M059J (cell line): ENCODE measurements around the gene ESM1. TPM values are rescaled to one million over a fixed set of nuclear protein-coding genes. Genes with fewer than 3 reads are reported as not detected.
"Not testable (repeated sequence)": the region's sequence is repeated elsewhere in the genome, so short reads cannot be mapped to it uniquely, and the experiment has no call there.

Experiments
- DNase-seq: peaks from one replicate; pipeline ENCODE4 v3.0.0-alpha.2; 2012; ENCODE audit warnings: low read depth
- total RNA-seq: library from RNA; depleted of rRNA; stranded (reverse); fragments of >200 nt; shearing (Covaris generic); gene quantifications from 2 replicates; pipeline ENCODE4 v1.2.3, GENCODE V29; 2014; rRNA removed

Gene ESM1
- total RNA-seq, result 0.37 and 1.1 TPM in 2 replicates

- DNase-seq, result peak; percentile 91
These were observed at the start of gene ESM1 for GRCh38 chr5:54985301-54986268. ESM1 (minus strand) TSS chr5:54985593; CDS start chr5:54985517, 76 bp downstream.

GRCh38 chr5:55033568-55033967, 48.2 kb upstream of the ESM1 start:
- peak; percentile 73 for DNase-seq

- DNase-seq, result no peak
These were observed 46.1 kb upstream of the ESM1 start for GRCh38 chr5:55031492-55031891.

- DNase-seq, result no peak
These were observed 45.4 kb upstream of the ESM1 start for GRCh38 chr5:55030676-55031369.

- DNase-seq, result no peak
These were observed 44.8 kb upstream of the ESM1 start for GRCh38 chr5:55030220-55030619.

GRCh38 chr5:55027595-55027994, 42.2 kb upstream of the ESM1 start:
- no peak for DNase-seq

GRCh38 chr5:55022450-55022849, 37.1 kb upstream of the ESM1 start:
- DNase-seq, result no peak

GRCh38 chr5:55021821-55022220, 36.4 kb upstream of the ESM1 start:
- no peak for DNase-seq

- no peak for DNase-seq
These were observed 36.0 kb upstream of the ESM1 start for GRCh38 chr5:55021410-55021809.

- not testable (repeated sequence) for DNase-seq
These were observed 24.8 kb upstream of the ESM1 start for GRCh38 chr5:55010149-55010548.

GRCh38 chr5:55004729-55005128, 19.3 kb upstream of the ESM1 start:
- peak; percentile 43 for DNase-seq

- peak; percentile 23 for DNase-seq
These were observed 18.2 kb upstream of the ESM1 start for GRCh38 chr5:55003432-55004065.

GRCh38 chr5:55002166-55002565, 16.8 kb upstream of the ESM1 start:
- not testable (repeated sequence) for DNase-seq

GRCh38 chr5:54997081-54997480, 11.7 kb upstream of the ESM1 start:
- DNase-seq, result no peak

GRCh38 chr5:54996466-54996865, 11.1 kb upstream of the ESM1 start:
- DNase-seq, result peak; percentile 74

- no peak for DNase-seq
These were observed 9.8 kb upstream of the ESM1 start for GRCh38 chr5:54995168-54995567.

- no peak for DNase-seq
These were observed 9.2 kb upstream of the ESM1 start for GRCh38 chr5:54994628-54995027.

GRCh38 chr5:54993318-54993717, 7.9 kb upstream of the ESM1 start:
- DNase-seq, result no peak

GRCh38 chr5:54991416-54991815, 6.0 kb upstream of the ESM1 start:
- no peak for DNase-seq

GRCh38 chr5:54990841-54991258, 5.5 kb upstream of the ESM1 start:
- DNase-seq, result peak; percentile 64

GRCh38 chr5:54988817-54989216, 3.4 kb upstream of the ESM1 start:
- DNase-seq, result no peak

GRCh38 chr5:54988218-54988617, 2.8 kb upstream of the ESM1 start:
- DNase-seq, result no peak
